Heart left ventricle (tissue), 16 donors: ENCODE measurements around the gene CDH23. TPM values are rescaled to one million over a fixed set of nuclear protein-coding genes. Genes with fewer than 3 reads are reported as not detected.
"Not testable (repeated sequence)": the region's sequence is repeated elsewhere in the genome, so short reads cannot be mapped to it uniquely, and the experiment has no call there.

ENCODE experiments used
- ATAC-seq, 4 donors: fragments of 200-7000 bp; cut with Tn5 transposase; one replicate each; pipeline ENCODE4 v1.9.1; 2020 to 2022; ENCODE audit warnings: moderate library complexity in 4 of 4, mild to moderate bottlenecking in 3 of 4, moderate number of reproducible peaks in 1 of 4
- DNase-seq, 5 donors: peaks; one replicate each; pipeline ENCODE4 v3.0.0-alpha.2; 2020
- H3K27ac ChIP-seq, 12 donors: fragments of 200-600 bp; sonication (generic) in 4 of 12; one replicate each; pipeline versions ENCODE4 v1.5.0 to v1.8.0; 2016 to 2022; ENCODE audit warnings: mild to moderate bottlenecking in 2 of 12
- H3K27me3 ChIP-seq, 9 donors: fragments of 200-600 bp; sonication (generic) in 2 of 9; one replicate each; pipeline versions ENCODE4 v1.5.1 to v1.8.0; 2016 to 2022; ENCODE audit warnings: mild to moderate bottlenecking in 3 of 9
- H3K36me3 ChIP-seq, 9 donors: fragments of 200-600 bp; sonication (generic) in 2 of 9; one replicate each; pipeline versions ENCODE4 v1.5.0 to v1.8.0; 2018 to 2022; ENCODE audit warnings: mild to moderate bottlenecking in 2 of 9
- H3K4me1 ChIP-seq, 12 donors: fragments of 200-600 bp; sonication (generic) in 4 of 12; one replicate each; pipeline versions ENCODE4 v1.5.0 to v1.8.0; 2016 to 2022; ENCODE audit warnings: mild to moderate bottlenecking in 3 of 12
- H3K4me3 ChIP-seq, 12 donors: fragments of 200-600 bp; sonication (generic) in 4 of 12; one replicate each; pipeline versions ENCODE4 v1.5.0 to v1.8.0; 2017 to 2022; ENCODE audit warnings: mild to moderate bottlenecking in 9 of 12, moderate library complexity in 4 of 12
- H3K9me3 ChIP-seq, 12 donors: fragments of 200-600 bp; sonication (generic) in 4 of 12; one replicate each; pipeline versions ENCODE4 v1.5.0 to v1.8.0; 2016 to 2022; ENCODE audit warnings: mild to moderate bottlenecking in 1 of 12
- POLR2A ChIP-seq, 2 donors: fragments of 450-650 bp; IDR thresholded peaks; one replicate each; pipeline ENCODE4 v1.6.1; 2017; ENCODE audit warnings: antibody characterized with exemption in 2 of 2, mild to moderate bottlenecking in 2 of 2, moderate library complexity in 2 of 2
- WGBS, 4 donors: extraction: QIAGEN DNeasy Blood & Tissue Kit in 2 of 4; methylation state at CpG; one replicate each; pipeline versions ENCODE4 v1.1.5 to v1.1.7; 2013 to 2018; 5-methylcytosine and 5-hydroxymethylcytosine counted together
- intact Hi-C, 10 donors: fragments of 100-400 bp; cut with DNase I; formaldehyde crosslinking; loops; one replicate each; pipeline versions ENCODE4 v1.11.1 to v1.14.2; 2022
- polyA plus RNA-seq, 2 donors: library from polyadenylated mRNA; stranded (reverse); fragments of 200-250 nt; gene quantifications; one replicate each; pipeline ENCODE4 v1.2.3, GENCODE V29; 2013
- total RNA-seq, 9 donors: library from RNA; depleted of rRNA in 2 of 9; stranded (reverse); fragments of >200 nt in 2 of 9; fragmentation: NEBNext Ultra II Directional in 3 of 9; extraction: Animal tissue kit (Norgen Biotek cat#: 25700) in 3 of 9; gene quantifications; one replicate each; pipeline versions ENCODE4 v1.1.0 to v1.2.4, GENCODE V29; 2016 to 2023
- TF ChIP-seq, protein P1 (sequence below), 12 donors: fragments of 200-600 bp; sonication (generic) in 4 of 12; IDR thresholded peaks; one replicate each; pipeline versions ENCODE4 v1.5.0 to v1.8.0; 2018 to 2022; ENCODE audit warnings: antibody characterized with exemption in 12 of 12, mild to moderate bottlenecking in 5 of 12
- donor health status: ischemic (EF 13 %, LVEDD 7.1; RV severe dilation, severe dysfunction).
- donor health status: healthy with polysubstance abuse.
- donor health status: DM: no; HTN: yes; CAD: no.
- donor health status: DM: no; HTN: no; CAD: no.
- donor health status: ischemic (EF 25% LVEDD 6.9; RV normal size, moderate dysfunction).
- donor health status: ischemic (EF 25% LVEDD 5.7; RV mildly dilated, moderate dysfunction).
- donor health status: healthy.
- donor health status: DM: yes; HTN: yes; CAD: no.
- donor health status: ischemic (EF 35%, LVEDD 5.7; RV mildly dilated, moderate dysfunction).
- donor health status: nonischemic (EF 11% LVEDD 7.7; RV severe dilation, severe dysfunction).
- donor health status: DM: yes; HTN: yes; CAD: no.
- donor health status: PGD.
- donor health status: ischemic (EF 29% LVEDD 5.4; RV normal size, mild dysfunction).
- donor health status: nonischemic (EF 23%, LVEDD 6.1; RV moderate dilation, normal function).

The CDH23 gene
- total and polyA plus RNA-seq, 11 donors = 1.2 to 8.6 (median 3.9) TPM

DNA sequence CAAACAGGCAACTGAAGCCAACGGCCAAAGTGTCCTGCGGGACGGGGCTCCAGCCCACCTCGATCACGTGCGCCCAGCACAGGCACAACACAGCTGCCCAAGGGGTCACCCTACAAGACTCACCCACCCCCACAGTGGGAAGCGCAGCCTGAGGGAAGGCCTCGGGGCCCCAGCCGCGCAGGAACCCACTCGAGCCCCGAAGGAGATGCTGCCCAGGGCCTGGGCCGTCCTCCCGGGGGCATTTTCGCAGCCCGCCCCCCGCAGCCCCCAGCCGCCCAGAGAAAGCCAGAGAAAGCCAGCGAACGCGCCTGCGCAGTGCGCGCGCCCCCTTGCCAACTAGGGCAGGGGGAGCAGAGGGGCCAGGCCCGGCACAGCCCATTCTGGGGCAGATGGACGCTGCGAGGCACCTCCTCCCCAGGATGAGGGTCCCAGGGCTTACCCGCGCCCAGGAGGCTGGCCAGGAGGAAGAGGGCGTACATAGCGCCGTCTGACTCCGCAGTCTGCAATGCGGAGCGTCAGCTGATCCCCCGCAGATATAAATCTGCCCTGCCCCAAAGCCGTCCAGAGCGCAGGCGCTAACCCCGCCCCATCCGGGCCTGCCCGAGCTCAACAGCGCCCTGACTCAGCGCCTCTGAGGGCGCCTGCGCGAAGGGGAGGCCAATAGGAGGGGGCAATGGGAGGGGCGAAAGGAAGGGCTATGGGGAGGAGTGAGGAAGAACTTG lies 454.2 kb downstream of the CDH23 start, which contains the start of gene PSAP:
Gene PSAP, minus strand, starts transcription at position 509 of the 722 bp plus-strand sequence. Its CDS starts 30 bp downstream, at position 479.
- Histone ChIP-seq H3K36me3 (no peaks in the 10 kb centered on the region), H3K4me1 (peaks cover 4 to 57% (median 42%) of the 10 kb centered on the region in 12 donors), H3K27ac (peak within 1 kb of the TSS; percentile 87 to 99 (median 98)), H3K4me3 (peak within 1 kb of the TSS; percentile 78 to 99 (median 91)), H3K9me3 (no peaks in the 10 kb centered on the region), H3K27me3 (no peaks in the 10 kb centered on the region)
- DNase-seq (peak; percentile 99 to 100 (median 99)), ATAC-seq (peak; percentile 98 to 99 (median 99))
- intact Hi-C loops = loop anchor here in 1 of 10 donors (1.0 kb wide), 1 partner anchor 9 kb away; no protein-coding TSS in a partner anchor
- TF ChIP-seq, protein P1, sequence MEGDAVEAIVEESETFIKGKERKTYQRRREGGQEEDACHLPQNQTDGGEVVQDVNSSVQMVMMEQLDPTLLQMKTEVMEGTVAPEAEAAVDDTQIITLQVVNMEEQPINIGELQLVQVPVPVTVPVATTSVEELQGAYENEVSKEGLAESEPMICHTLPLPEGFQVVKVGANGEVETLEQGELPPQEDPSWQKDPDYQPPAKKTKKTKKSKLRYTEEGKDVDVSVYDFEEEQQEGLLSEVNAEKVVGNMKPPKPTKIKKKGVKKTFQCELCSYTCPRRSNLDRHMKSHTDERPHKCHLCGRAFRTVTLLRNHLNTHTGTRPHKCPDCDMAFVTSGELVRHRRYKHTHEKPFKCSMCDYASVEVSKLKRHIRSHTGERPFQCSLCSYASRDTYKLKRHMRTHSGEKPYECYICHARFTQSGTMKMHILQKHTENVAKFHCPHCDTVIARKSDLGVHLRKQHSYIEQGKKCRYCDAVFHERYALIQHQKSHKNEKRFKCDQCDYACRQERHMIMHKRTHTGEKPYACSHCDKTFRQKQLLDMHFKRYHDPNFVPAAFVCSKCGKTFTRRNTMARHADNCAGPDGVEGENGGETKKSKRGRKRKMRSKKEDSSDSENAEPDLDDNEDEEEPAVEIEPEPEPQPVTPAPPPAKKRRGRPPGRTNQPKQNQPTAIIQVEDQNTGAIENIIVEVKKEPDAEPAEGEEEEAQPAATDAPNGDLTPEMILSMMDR (IDR thresholded peaks at IDR 0.05) = no peak
- TF ChIP-seq POLR2A (IDR thresholded peaks at IDR 0.05) = peak in 1 of 2 donors; percentile 99
- WGBS, 4 donors = 0% methylated on average over 36 to 49 of the region's 49 CpGs

DNA sequence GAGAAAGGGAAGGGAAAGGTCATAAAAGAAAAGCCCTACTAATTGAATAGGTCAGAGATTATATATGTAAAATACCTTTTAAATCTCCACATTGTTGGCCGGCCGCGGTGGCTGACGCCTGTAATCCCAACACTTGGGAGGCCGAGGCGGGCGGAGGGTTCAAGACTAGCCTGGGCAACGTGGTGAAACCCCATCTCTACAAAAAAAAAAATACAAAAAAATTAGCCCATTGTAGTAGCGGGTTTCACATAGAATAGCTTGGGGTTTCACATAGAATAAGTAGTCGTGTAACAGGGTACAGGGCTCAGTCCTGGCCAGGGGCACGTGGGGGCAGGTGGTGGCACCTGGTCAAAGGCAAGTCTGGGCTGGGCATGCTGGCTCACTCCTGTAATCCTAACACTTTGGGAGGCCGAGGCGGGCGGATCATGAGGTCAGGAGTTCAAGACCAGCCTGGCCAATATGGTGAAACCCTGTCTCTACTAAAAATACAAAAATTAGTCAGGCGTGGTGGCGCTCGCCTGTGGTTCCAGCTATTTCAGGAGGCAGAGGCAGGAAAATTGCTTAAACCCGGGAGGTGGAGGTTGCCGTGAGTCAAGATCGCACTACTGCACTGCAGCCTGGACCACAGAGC lies 454.9 kb downstream of the CDH23 start:
- intact Hi-C loops = loop anchor here in 1 of 10 donors (1.0 kb wide), 1 partner anchor 9 kb away; no protein-coding TSS in a partner anchor
- peaks cover under 1 to 51% (median 36%) of the 10 kb centered on the region in 12 donors for H3K4me1 ChIP-seq
- WGBS, 4 donors = 50 to 57% (median 56%) methylated on average over 20 of the region's 20 CpGs
- ATAC-seq = peak in 2 of 4 donors; percentile 1 to 4
- not testable (repeated sequence) for H3K27me3 ChIP-seq, H3K9me3 ChIP-seq, DNase-seq, H3K36me3 ChIP-seq
- H3K27ac ChIP-seq = peak overlapping the region; percentile 87 to 99 (median 98)
- H3K4me3 ChIP-seq = peak overlapping the region in 11 of 12 donors; percentile 78 to 99 (median 90)

DNA sequence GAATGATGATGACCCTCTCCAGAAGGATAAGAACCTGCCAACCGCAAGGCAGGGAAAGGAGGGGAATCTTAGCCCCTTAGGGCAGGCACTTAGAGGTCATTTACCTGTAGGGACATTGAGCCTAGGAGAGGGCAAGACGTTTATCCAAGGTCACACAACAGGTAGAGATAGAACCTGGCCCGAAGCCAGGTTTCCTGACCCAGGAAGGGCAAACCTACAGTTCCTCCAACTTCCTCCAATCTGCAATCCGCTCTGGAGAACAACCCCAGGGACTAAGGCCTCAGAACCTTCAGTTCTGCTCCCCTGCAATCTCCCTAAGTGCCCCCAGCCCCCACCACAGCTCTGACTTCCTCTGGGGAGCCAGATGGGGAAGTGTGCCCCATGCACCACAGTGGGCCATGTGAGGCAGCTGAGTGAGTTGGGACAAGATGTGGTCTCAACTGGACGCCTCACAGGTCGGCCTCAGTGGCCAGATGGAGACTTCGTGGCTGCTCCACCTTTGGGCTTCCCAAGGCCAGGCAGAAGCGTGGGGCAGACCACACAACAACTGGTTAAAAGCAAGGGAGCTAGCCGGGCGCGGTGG lies 455.7 kb downstream of the CDH23 start:
- DNase-seq = peak; percentile 53 to 83 (median 59)

DNA sequence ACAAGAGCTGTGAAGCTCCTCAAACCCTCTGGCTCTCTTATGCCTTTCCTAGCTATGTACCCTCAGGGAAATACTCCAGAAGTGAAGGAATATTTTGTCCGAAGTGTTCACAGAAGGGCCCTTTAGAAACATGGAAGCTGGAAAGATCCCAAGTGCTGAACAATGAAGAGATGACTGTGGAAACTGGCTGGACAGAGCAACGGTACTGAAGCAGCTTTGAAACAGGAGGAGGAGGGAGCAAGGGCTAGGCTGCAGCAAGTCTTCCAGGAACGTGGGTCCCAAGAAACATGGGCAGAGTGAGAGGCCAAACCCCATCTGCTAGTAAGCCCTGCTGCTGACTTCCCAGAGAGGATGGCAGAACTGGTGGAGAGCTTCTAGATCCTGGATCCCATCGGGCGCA lies 457.3 kb downstream of the CDH23 start:
- no peaks in the 10 kb centered on the region for H3K36me3 ChIP-seq
- no peak overlapping the region for H3K27ac ChIP-seq
- H3K9me3 ChIP-seq = no peaks in the 10 kb centered on the region
- intact Hi-C loops = no loop called here
- TF ChIP-seq POLR2A (IDR thresholded peaks at IDR 0.05) = no peak
- TF ChIP-seq, protein P1 (IDR thresholded peaks at IDR 0.05) = no peak
- 44 to 58% (median 50%) methylated on average over 5 of the region's 5 CpGs for WGBS, 4 donors
- H3K4me1 ChIP-seq = peaks cover 0 to 31% (median 16%) of the 10 kb centered on the region in 12 donors
- H3K27me3 ChIP-seq = no peaks in the 10 kb centered on the region
- ATAC-seq (no peak), DNase-seq (no peak)
- no peak overlapping the region for H3K4me3 ChIP-seq

More for the DNA sequence above, 455.7 kb downstream of the CDH23 start:
- TF ChIP-seq POLR2A (IDR thresholded peaks at IDR 0.05) = no peak
- TF ChIP-seq, protein P1 (IDR thresholded peaks at IDR 0.05) = no peak
- Histone ChIP-seq H3K4me3 (no peak overlapping the region), H3K9me3 (no peaks in the 10 kb centered on the region), H3K27ac (peak overlapping the region in 2 of 12 donors; percentile 97 to 98), H3K27me3 (no peaks in the 10 kb centered on the region), H3K36me3 (no peaks in the 10 kb centered on the region), H3K4me1 (peaks cover 0 to 42% (median 31%) of the 10 kb centered on the region in 12 donors)
- WGBS, 4 donors = 85 to 92% (median 87%) methylated on average over 10 to 11 of the region's 11 CpGs
- ATAC-seq = peak in 1 of 4 donors; percentile 6
- intact Hi-C loops = no loop called here
